ENCODE data around the gene IL18RAP. TPM values are rescaled to one million over a fixed set of nuclear protein-coding genes. Genes with fewer than 3 reads are reported as not detected.

IL18RAP gene
- total RNA-seq, 1 donor from 2014 or later, result 0.16 TPM

Small RNA genes within 50 kb of the gene (small RNA-seq; reads per million reads assigned to genes)
- not detected for gene MIR4772

Other genes starting within 250 kb of the IL18RAP start
- gene IL1RL2, start 236.1 kb upstream of the IL18RAP start, total RNA-seq, result 0.47 TPM
- not detected for gene IL1RL1, start 111.6 kb upstream of the IL18RAP start, total RNA-seq
- gene IL18R1, start 67.4 kb upstream of the IL18RAP start, total RNA-seq, result under 0.01 TPM
- 0.62 TPM for gene SLC9A4, start 50.1 kb downstream of the IL18RAP start, total RNA-seq
- gene SLC9A2, start 196.4 kb downstream of the IL18RAP start, total RNA-seq, result 2.0 TPM